Erythroblast (primary cell): ENCODE results near the gene SNX19.

Experiments
- GATA1 ChIP-seq: IDR thresholded peaks from 2 replicates; pipeline ENCODE4 v1.6.1; 2011; ENCODE audit warnings: low read depth, mild to moderate bottlenecking, control low read depth, low read length, moderate library complexity
- POLR2A ChIP-seq: IDR thresholded peaks from 2 replicates; pipeline ENCODE4 v1.6.1; 2011; ENCODE audit warnings: mild to moderate bottlenecking, low read length

GRCh38 chr11:130907229-130907628 is 9.1 kb downstream of the SNX19 start:
- TF ChIP-seq POLR2A (no peak), GATA1 (no peak)
